Caco-2 (cell line): Measurements from ENCODE around the gene KLHL29. TPM values are rescaled to one million over a fixed set of nuclear protein-coding genes. Genes with fewer than 3 reads are reported as not detected.

Experiments
- BruUV-seq: library from RNA; stranded (reverse); fragments of 400-500 nt; replicated peaks from 2 replicates; lab custom pipeline; 2021; lab: Mats Ljungman, UMichigan
- CTCF ChIA-PET: fragments of 300-600 bp; sonication (Branson Sonifier 250); formaldehyde crosslinking; loops from one replicate; lab custom pipeline; 2022; ENCODE audit warnings: antibody characterized with exemption; lab: Charles Lee
- POLR2A ChIA-PET: fragments of 300-600 bp; sonication (Branson Sonifier 250); formaldehyde crosslinking; loops from one replicate; lab custom pipeline; 2022; ENCODE audit warnings: antibody characterized with exemption; lab: Charles Lee
- DNase-seq, 2 experiments: peaks; one replicate each; pipeline versions ENCODE4 v3.0.0 to v3.0.0-alpha.2; 2020 to 2022
- H3K27me3 ChIP-seq: replicated peaks from 2 replicates; pipeline ENCODE4 v1.6.0; 2011; ENCODE audit warnings: low read length; ENCODE audit not compliant: control insufficient read depth, insufficient read depth
- H3K36me3 ChIP-seq: 2 replicates; pipeline ENCODE4 v1.5.1; 2011; ENCODE audit warnings: low read length; ENCODE audit not compliant: control insufficient read depth, insufficient read depth
- H3K4me1 ChIP-seq: fragments of 250-450 bp; sonication (Bioruptor Pico); 2 replicates; pipeline ENCODE4 v1.5.1; 2020; ENCODE audit warnings: mild to moderate bottlenecking
- H3K4me3 ChIP-seq: 2 replicates; pipeline ENCODE4 v1.5.1; 2011; ENCODE audit warnings: low read depth, mild to moderate bottlenecking, control low read depth, low read length
- H3K9me3 ChIP-seq: fragments of 250-450 bp; sonication (Bioruptor Pico); 2 replicates; pipeline ENCODE4 v1.5.1; 2020; ENCODE audit warnings: mild to moderate bottlenecking, moderate library complexity
- H3K27ac Mint-ChIP-seq: one replicate; pipeline ENCODE4 v1.8.0; 2022; ENCODE audit warnings: mixed read lengths; ENCODE audit not compliant: unreplicated experiment
- H3K27me3 Mint-ChIP-seq: one replicate; pipeline ENCODE4 v1.8.0; 2022; ENCODE audit warnings: mixed read lengths; ENCODE audit not compliant: insufficient read depth, unreplicated experiment
- H3K36me3 Mint-ChIP-seq: one replicate; pipeline ENCODE4 v1.8.0; 2022; ENCODE audit warnings: mild to moderate bottlenecking, mixed read lengths; ENCODE audit not compliant: insufficient read depth, unreplicated experiment
- H3K4me1 Mint-ChIP-seq: one replicate; pipeline ENCODE4 v1.8.0; 2022; ENCODE audit warnings: low read depth, mixed read lengths; ENCODE audit not compliant: unreplicated experiment
- H3K4me3 Mint-ChIP-seq: one replicate; pipeline ENCODE4 v1.8.0; 2022; ENCODE audit warnings: mild to moderate bottlenecking, moderate library complexity, mixed read lengths; ENCODE audit not compliant: unreplicated experiment
- H3K9me3 Mint-ChIP-seq: one replicate; pipeline ENCODE4 v1.8.0; 2022; ENCODE audit warnings: mixed read lengths; ENCODE audit not compliant: unreplicated experiment
- intact Hi-C: fragments of 100-400 bp; cut with micrococcal nuclease; formaldehyde crosslinking; loops from one replicate; pipeline ENCODE4 v1.10.0; 2022; ENCODE audit not compliant: unreplicated experiment
- total RNA-seq: library from RNA; stranded (reverse); gene quantifications from 2 replicates; pipeline ENCODE4 v1.2.3, GENCODE V29; 2022
- TF ChIP-seq, protein P1 (sequence below), 2 experiments: fragments of 200-600 bp in 1 of 2; IDR thresholded peaks; 1 replicate in 1 of 2; 2 replicates in 1 of 2; pipeline versions ENCODE4 v1.5.1 to v1.8.0; 2011 to 2022; ENCODE audit warnings: antibody characterized with exemption in 1 of 2, control low read depth in 1 of 2, inconsistent platforms in 1 of 2, low read depth in 1 of 2, low read length in 1 of 2, mild to moderate bottlenecking in 1 of 2, moderate library complexity in 1 of 2; ENCODE audit not compliant: insufficient read depth in 1 of 2, severe bottlenecking in 1 of 2, unreplicated experiment in 1 of 2

Gene KLHL29
- total RNA-seq, 1 experiment from 2014 or later, result 0.61 TPM

DNA sequence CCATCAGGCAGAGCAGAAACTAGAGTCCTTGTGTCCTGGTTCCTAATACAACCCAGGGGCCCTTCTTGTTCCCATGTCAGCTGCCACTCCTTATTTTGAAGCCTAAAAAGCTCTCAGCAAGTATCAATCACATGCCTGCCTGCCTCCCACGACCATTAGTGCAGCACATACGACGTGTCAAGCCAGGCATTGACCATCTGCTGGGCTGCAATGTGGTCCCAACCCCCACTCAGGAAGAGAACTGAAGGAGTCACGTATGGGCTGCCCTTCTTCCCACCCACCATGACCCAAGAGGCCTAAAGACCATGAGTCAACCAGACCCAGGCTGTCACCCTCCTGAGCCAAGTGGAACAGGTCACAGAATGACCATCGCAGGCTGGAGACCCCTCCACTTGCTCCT lies 98.8 kb downstream of the KLHL29 start:
- TF ChIP-seq, protein P1, sequence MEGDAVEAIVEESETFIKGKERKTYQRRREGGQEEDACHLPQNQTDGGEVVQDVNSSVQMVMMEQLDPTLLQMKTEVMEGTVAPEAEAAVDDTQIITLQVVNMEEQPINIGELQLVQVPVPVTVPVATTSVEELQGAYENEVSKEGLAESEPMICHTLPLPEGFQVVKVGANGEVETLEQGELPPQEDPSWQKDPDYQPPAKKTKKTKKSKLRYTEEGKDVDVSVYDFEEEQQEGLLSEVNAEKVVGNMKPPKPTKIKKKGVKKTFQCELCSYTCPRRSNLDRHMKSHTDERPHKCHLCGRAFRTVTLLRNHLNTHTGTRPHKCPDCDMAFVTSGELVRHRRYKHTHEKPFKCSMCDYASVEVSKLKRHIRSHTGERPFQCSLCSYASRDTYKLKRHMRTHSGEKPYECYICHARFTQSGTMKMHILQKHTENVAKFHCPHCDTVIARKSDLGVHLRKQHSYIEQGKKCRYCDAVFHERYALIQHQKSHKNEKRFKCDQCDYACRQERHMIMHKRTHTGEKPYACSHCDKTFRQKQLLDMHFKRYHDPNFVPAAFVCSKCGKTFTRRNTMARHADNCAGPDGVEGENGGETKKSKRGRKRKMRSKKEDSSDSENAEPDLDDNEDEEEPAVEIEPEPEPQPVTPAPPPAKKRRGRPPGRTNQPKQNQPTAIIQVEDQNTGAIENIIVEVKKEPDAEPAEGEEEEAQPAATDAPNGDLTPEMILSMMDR (IDR thresholded peaks at IDR 0.05; ENCODE audit: insufficient read depth in 1 of 2, low read depth in 1 of 2, low read length in 1 of 2, severe bottlenecking in 1 of 2, unreplicated experiment in 1 of 2), result no peak
- Histone ChIP-seq H3K27me3 (no peaks in the 10 kb centered on the region), H3K36me3 (no peaks in the 10 kb centered on the region), H3K9me3 (no peaks in the 10 kb centered on the region), H3K4me3 (no peak overlapping the region), H3K4me1 (peaks cover 13% of the 10 kb centered on the region)
- H3K36me3 Mint-ChIP-seq, result no peaks in the 10 kb centered on the region
- peaks cover 14% of the 10 kb centered on the region for H3K4me1 Mint-ChIP-seq
- ChIA-PET CTCF (no interaction called here), POLR2A (no interaction called here)
- no peak for DNase-seq
- BruUV-seq, result no TSS peak
- H3K27me3 Mint-ChIP-seq, result no peaks in the 10 kb centered on the region
- no peak overlapping the region for H3K4me3 Mint-ChIP-seq
- H3K9me3 Mint-ChIP-seq, result no peaks in the 10 kb centered on the region
- intact Hi-C loops, result no loop called here
- H3K27ac Mint-ChIP-seq, result no peak overlapping the region

DNA sequence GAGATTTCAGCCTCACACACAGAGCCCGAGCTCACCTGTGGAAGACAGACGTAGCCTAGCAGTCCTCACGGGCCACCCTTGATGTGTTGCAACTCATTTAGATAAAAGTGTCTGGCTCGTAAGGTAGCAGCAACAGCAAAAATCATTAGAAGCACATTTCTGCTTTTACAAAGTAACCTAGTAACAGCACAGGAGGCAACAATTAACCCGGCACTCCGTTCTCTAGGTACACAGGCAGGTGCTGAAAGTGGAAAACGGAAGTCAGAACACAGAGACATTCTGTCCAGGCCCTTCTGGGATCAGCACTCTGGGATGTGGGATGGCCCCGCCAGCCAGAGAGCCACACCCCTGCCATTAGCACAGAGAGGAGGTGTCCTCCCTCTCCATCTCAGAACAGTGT lies 99.3 kb downstream of the KLHL29 start:
- intact Hi-C loops, result no loop called here
- Mint-ChIP-seq H3K9me3 (no peaks in the 10 kb centered on the region), H3K27me3 (no peaks in the 10 kb centered on the region), H3K27ac (no peak overlapping the region), H3K4me3 (no peak overlapping the region), H3K36me3 (no peaks in the 10 kb centered on the region), H3K4me1 (peaks cover 14% of the 10 kb centered on the region)
- no peaks in the 10 kb centered on the region for H3K27me3 ChIP-seq
- BruUV-seq, result no TSS peak
- no peak overlapping the region for H3K4me3 ChIP-seq
- TF ChIP-seq, protein P1 (IDR thresholded peaks at IDR 0.05; ENCODE audit: insufficient read depth in 1 of 2, low read depth in 1 of 2, low read length in 1 of 2, severe bottlenecking in 1 of 2, unreplicated experiment in 1 of 2), result no peak
- ChIA-PET POLR2A (no interaction called here), CTCF (no interaction called here)
- no peak for DNase-seq
- H3K4me1 ChIP-seq, result peaks cover 13% of the 10 kb centered on the region
- H3K9me3 ChIP-seq, result no peaks in the 10 kb centered on the region
- H3K36me3 ChIP-seq, result no peaks in the 10 kb centered on the region

DNA sequence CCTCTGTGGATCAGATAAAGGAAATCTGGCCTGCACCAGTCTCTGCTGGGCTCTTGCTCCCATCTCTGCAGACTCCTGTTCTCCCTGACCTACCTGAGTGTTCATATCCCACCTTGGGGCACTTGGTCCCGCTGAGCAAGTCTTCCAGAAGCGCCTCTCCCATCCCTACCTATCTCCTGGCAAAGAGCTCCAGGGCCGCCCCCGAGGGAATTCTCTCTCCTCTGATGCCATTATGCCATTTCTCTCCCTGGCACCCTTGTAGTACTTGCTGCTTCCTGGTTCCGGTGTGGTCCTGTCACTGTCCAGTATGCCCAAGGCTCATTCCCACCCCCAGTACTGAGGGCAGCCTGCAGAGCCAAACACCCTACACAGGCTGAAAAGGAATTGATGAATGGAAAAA lies 99.8 kb downstream of the KLHL29 start:
- intact Hi-C loops, result no loop called here
- Mint-ChIP-seq H3K27ac (no peak overlapping the region), H3K4me3 (no peak overlapping the region), H3K36me3 (no peaks in the 10 kb centered on the region), H3K9me3 (no peaks in the 10 kb centered on the region), H3K4me1 (peaks cover 14% of the 10 kb centered on the region), H3K27me3 (no peaks in the 10 kb centered on the region)
- no TSS peak for BruUV-seq
- ChIA-PET CTCF (no interaction called here), POLR2A (no interaction called here)
- TF ChIP-seq, protein P1 (IDR thresholded peaks at IDR 0.05; ENCODE audit: insufficient read depth in 1 of 2, low read depth in 1 of 2, low read length in 1 of 2, severe bottlenecking in 1 of 2, unreplicated experiment in 1 of 2), result no peak
- Histone ChIP-seq H3K36me3 (no peaks in the 10 kb centered on the region), H3K27me3 (no peaks in the 10 kb centered on the region), H3K4me3 (no peak overlapping the region), H3K4me1 (peaks cover 13% of the 10 kb centered on the region), H3K9me3 (no peaks in the 10 kb centered on the region)
- no peak for DNase-seq
